Breast epithelium (tissue), 3 donors: ENCODE data around the gene ALK.

ENCODE experiments used
- POLR2A ChIP-seq: fragments of 450-650 bp; IDR thresholded peaks from one replicate; pipeline ENCODE4 v1.6.1; 2016; ENCODE audit warnings: antibody characterized with exemption, mild to moderate bottlenecking, moderate library complexity
- POLR2AphosphoS5 ChIP-seq, 3 donors: sonication (generic); formaldehyde crosslinking; IDR thresholded peaks; one replicate each; pipeline ENCODE4 v1.6.1; 2017; ENCODE audit warnings: antibody characterized with exemption in 3 of 3
- TF ChIP-seq, protein P1 (sequence below), 3 donors: fragments of 450-650 bp; IDR thresholded peaks; one replicate each; pipeline ENCODE4 v1.5.1; 2016 to 2017; ENCODE audit warnings: antibody characterized with exemption in 3 of 3, mild to moderate bottlenecking in 3 of 3, moderate library complexity in 3 of 3

GRCh38 chr2:29392774-29393173, 528.6 kb downstream of the ALK start:
- TF ChIP-seq POLR2A (no peak), POLR2AphosphoS5 (IDR thresholded peaks at IDR 0.05) (no peak)
- TF ChIP-seq, protein P1, sequence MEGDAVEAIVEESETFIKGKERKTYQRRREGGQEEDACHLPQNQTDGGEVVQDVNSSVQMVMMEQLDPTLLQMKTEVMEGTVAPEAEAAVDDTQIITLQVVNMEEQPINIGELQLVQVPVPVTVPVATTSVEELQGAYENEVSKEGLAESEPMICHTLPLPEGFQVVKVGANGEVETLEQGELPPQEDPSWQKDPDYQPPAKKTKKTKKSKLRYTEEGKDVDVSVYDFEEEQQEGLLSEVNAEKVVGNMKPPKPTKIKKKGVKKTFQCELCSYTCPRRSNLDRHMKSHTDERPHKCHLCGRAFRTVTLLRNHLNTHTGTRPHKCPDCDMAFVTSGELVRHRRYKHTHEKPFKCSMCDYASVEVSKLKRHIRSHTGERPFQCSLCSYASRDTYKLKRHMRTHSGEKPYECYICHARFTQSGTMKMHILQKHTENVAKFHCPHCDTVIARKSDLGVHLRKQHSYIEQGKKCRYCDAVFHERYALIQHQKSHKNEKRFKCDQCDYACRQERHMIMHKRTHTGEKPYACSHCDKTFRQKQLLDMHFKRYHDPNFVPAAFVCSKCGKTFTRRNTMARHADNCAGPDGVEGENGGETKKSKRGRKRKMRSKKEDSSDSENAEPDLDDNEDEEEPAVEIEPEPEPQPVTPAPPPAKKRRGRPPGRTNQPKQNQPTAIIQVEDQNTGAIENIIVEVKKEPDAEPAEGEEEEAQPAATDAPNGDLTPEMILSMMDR (IDR thresholded peaks at IDR 0.05) = no peak
